ENCODE measurements around the gene SLC9A1.

SLC9A1 gene

DNA sequence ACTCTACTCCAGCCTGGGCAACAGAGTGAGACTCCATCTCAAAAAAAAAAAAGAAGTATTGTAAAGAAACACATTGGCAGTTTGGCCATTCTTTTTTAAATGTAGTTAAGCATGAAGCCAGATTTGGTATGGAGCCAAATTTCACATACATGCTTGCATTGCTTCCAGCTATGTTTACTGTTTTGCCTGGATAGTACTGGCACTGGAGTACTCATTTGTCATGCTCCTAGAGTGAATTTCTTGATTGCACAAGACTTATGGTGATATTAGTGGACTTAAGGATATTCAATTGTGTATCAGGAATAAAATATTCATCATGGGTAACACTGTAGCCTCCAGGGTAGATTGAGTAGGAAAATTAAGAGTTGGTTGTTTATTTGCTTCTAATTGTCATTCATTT, 24.5 kb upstream of the SLC9A1 start:
- TF ChIP-seq KLF1 (tag by site-specific recombination; IDR thresholded peaks at IDR 0.05) (no peak), ZBTB21 (tag by site-specific recombination; IDR thresholded peaks at IDR 0.05) (no peak), ZNF121 (tag by site-specific recombination; IDR thresholded peaks at IDR 0.05) (no peak), ZNF747 (tag by site-specific recombination; IDR thresholded peaks at IDR 0.05) (no peak), GLIS1 (tag by site-specific recombination; IDR thresholded peaks at IDR 0.05) (no peak), BCL11B (tag by site-specific recombination; IDR thresholded peaks at IDR 0.05; ENCODE audit: low read depth) (no peak), ZNF354C (tag by site-specific recombination; IDR thresholded peaks at IDR 0.05; ENCODE audit: borderline replicate concordance, low read depth) (no peak), ZNF514 (tag by site-specific recombination; IDR thresholded peaks at IDR 0.05) (no peak), ZNF623 (tag by site-specific recombination; IDR thresholded peaks at IDR 0.05) (no peak), ZNF664 (tag by site-specific recombination; IDR thresholded peaks at IDR 0.05) (no peak), ZNF610 (tag by site-specific recombination; IDR thresholded peaks at IDR 0.05; ENCODE audit: borderline replicate concordance) (no peak), ZNF792 (tag by site-specific recombination; IDR thresholded peaks at IDR 0.05) (no peak), FEZF1 (tag by site-specific recombination; IDR thresholded peaks at IDR 0.05) (no peak), ZNF776 (tag by site-specific recombination; IDR thresholded peaks at IDR 0.05; ENCODE audit: borderline replicate concordance) (no peak)
- TF ChIP-seq, protein P1, sequence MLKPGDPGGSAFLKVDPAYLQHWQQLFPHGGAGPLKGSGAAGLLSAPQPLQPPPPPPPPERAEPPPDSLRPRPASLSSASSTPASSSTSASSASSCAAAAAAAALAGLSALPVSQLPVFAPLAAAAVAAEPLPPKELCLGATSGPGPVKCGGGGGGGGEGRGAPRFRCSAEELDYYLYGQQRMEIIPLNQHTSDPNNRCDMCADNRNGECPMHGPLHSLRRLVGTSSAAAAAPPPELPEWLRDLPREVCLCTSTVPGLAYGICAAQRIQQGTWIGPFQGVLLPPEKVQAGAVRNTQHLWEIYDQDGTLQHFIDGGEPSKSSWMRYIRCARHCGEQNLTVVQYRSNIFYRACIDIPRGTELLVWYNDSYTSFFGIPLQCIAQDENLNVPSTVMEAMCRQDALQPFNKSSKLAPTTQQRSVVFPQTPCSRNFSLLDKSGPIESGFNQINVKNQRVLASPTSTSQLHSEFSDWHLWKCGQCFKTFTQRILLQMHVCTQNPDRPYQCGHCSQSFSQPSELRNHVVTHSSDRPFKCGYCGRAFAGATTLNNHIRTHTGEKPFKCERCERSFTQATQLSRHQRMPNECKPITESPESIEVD (tag by site-specific recombination; IDR thresholded peaks at IDR 0.05) = no peak
- TF ChIP-seq, protein P2, sequence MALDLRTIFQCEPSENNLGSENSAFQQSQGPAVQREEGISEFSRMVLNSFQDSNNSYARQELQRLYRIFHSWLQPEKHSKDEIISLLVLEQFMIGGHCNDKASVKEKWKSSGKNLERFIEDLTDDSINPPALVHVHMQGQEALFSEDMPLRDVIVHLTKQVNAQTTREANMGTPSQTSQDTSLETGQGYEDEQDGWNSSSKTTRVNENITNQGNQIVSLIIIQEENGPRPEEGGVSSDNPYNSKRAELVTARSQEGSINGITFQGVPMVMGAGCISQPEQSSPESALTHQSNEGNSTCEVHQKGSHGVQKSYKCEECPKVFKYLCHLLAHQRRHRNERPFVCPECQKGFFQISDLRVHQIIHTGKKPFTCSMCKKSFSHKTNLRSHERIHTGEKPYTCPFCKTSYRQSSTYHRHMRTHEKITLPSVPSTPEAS (tag by site-specific recombination; IDR thresholded peaks at IDR 0.05) = no peak
- TF ChIP-seq, protein P3, sequence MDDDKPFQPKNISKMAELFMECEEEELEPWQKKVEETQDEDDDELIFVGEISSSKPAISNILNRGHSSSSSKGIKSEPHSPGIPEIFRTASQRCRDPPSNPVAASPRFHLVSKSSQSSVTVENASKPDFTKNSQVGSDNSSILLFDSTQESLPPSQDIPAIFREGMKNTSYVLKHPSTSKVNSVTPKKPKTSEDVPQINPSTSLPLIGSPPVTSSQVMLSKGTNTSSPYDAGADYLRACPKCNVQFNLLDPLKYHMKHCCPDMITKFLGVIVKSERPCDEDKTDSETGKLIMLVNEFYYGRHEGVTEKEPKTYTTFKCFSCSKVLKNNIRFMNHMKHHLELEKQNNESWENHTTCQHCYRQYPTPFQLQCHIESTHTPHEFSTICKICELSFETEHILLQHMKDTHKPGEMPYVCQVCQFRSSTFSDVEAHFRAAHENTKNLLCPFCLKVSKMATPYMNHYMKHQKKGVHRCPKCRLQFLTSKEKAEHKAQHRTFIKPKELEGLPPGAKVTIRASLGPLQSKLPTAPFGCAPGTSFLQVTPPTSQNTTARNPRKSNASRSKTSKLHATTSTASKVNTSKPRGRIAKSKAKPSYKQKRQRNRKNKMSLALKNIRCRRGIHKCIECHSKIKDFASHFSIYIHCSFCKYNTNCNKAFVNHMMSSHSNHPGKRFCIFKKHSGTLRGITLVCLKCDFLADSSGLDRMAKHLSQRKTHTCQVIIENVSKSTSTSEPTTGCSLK (tag by site-specific recombination; IDR thresholded peaks at IDR 0.05) = no peak
- TF ChIP-seq, protein P4, sequence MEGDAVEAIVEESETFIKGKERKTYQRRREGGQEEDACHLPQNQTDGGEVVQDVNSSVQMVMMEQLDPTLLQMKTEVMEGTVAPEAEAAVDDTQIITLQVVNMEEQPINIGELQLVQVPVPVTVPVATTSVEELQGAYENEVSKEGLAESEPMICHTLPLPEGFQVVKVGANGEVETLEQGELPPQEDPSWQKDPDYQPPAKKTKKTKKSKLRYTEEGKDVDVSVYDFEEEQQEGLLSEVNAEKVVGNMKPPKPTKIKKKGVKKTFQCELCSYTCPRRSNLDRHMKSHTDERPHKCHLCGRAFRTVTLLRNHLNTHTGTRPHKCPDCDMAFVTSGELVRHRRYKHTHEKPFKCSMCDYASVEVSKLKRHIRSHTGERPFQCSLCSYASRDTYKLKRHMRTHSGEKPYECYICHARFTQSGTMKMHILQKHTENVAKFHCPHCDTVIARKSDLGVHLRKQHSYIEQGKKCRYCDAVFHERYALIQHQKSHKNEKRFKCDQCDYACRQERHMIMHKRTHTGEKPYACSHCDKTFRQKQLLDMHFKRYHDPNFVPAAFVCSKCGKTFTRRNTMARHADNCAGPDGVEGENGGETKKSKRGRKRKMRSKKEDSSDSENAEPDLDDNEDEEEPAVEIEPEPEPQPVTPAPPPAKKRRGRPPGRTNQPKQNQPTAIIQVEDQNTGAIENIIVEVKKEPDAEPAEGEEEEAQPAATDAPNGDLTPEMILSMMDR (tag by site-specific recombination; IDR thresholded peaks at IDR 0.05) = no peak
- CTCF ChIA-PET = no interaction called here
- H3K9me3 ChIP-seq (ENCODE audit: control insufficient read depth, insufficient read depth, low read depth, low read length) = no peaks in the 10 kb centered on the region
- no peaks in the 10 kb centered on the region for H3K36me3 ChIP-seq (ENCODE audit: control insufficient read depth in 2 of 2, insufficient read depth in 1 of 2, low read length in 2 of 2)
- no peaks in the 10 kb centered on the region for H3K4me1 ChIP-seq (ENCODE audit: control insufficient read depth, insufficient read depth, low read length)
- no peak overlapping the region for H3K27ac ChIP-seq (ENCODE audit: extremely low read depth, low read depth, low read length)
- POLR2A ChIA-PET = no interaction called here
- H3K4me3 ChIP-seq (ENCODE audit: low read depth, low read length) = no peak overlapping the region

DNA sequence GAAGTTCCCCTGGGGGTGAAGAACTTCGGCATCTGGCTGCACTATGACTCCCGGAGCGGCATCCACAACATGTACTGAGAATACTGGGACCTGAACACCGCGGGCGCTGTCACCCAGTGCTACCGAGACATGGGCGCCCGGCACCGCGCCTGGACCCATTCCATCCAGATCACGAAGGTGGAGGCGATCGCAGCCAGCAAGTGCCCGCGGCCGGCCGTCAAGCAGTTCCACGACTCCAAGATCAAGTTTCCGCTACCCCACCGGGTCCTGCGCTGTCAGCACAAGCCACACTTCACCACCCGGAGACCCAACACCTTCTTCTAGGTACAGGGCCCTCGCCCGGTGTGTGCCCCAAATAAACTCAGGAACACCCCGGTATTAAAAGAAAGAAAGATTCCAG, 22.0 kb upstream of the SLC9A1 start:
- Histone ChIP-seq H3K36me3 (ENCODE audit: control insufficient read depth in 2 of 2, insufficient read depth in 1 of 2, low read length in 2 of 2) (no peaks in the 10 kb centered on the region), H3K4me1 (ENCODE audit: control insufficient read depth, insufficient read depth, low read length) (no peaks in the 10 kb centered on the region), H3K9me3 (ENCODE audit: control insufficient read depth, insufficient read depth, low read depth, low read length) (no peaks in the 10 kb centered on the region), H3K4me3 (ENCODE audit: low read depth, low read length) (no peak overlapping the region), H3K27ac (ENCODE audit: extremely low read depth, low read depth, low read length) (no peak overlapping the region)
- ChIA-PET CTCF (no interaction called here), POLR2A (no interaction called here)
- TF ChIP-seq ZNF654 (tag by site-specific recombination; IDR thresholded peaks at IDR 0.05; ENCODE audit: low read depth) = no peak
- no peak for TF ChIP-seq ZNF426 (tag by site-specific recombination; IDR thresholded peaks at IDR 0.05)
- no peak for TF ChIP-seq ZNF354C (tag by site-specific recombination; IDR thresholded peaks at IDR 0.05; ENCODE audit: borderline replicate concordance, low read depth)
- TF ChIP-seq, protein P5, sequence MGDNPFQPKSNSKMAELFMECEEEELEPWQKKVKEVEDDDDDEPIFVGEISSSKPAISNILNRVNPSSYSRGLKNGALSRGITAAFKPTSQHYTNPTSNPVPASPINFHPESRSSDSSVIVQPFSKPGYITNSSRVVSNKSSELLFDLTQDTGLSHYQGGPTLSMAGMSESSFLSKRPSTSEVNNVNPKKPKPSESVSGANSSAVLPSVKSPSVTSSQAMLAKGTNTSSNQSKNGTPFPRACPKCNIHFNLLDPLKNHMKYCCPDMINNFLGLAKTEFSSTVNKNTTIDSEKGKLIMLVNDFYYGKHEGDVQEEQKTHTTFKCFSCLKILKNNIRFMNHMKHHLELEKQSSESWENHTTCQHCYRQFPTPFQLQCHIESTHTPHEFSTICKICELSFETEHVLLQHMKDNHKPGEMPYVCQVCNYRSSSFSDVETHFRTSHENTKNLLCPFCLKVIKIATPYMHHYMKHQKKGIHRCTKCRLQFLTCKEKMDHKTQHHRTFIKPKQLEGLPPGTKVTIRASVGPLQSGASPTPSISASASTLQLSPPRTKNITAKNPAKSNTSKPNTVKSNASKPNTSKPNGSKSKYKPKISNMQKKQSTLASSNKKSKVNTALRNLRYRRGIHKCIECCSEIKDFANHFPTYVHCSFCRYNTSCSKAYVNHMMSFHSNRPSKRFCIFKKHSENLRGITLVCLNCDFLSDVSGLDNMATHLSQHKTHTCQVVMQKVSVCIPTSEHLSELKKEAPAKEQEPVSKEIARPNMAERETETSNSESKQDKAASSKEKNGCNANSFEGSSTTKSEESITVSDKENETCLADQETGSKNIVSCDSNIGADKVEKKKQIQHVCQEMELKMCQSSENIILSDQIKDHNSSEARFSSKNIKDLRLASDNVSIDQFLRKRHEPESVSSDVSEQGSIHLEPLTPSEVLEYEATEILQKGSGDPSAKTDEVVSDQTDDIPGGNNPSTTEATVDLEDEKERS (tag by site-specific recombination; IDR thresholded peaks at IDR 0.05) = no peak
- TF ChIP-seq, protein P6, sequence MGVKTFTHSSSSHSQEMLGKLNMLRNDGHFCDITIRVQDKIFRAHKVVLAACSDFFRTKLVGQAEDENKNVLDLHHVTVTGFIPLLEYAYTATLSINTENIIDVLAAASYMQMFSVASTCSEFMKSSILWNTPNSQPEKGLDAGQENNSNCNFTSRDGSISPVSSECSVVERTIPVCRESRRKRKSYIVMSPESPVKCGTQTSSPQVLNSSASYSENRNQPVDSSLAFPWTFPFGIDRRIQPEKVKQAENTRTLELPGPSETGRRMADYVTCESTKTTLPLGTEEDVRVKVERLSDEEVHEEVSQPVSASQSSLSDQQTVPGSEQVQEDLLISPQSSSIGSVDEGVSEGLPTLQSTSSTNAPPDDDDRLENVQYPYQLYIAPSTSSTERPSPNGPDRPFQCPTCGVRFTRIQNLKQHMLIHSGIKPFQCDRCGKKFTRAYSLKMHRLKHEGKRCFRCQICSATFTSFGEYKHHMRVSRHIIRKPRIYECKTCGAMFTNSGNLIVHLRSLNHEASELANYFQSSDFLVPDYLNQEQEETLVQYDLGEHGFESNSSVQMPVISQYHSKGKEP (tag by site-specific recombination; IDR thresholded peaks at IDR 0.05) = no peak
- no peak for TF ChIP-seq ZNF16 (tag by site-specific recombination; IDR thresholded peaks at IDR 0.05; ENCODE audit: low read depth)

All from HEK293 (cell line).